Medulla oblongata (tissue), 1 donor: Measurements from ENCODE around the gene ACTC1.

Experiments used
- DNase-seq: peaks from one replicate; pipeline ENCODE4 v3.0.0-alpha.2; 2015; ENCODE audit errors: extremely low spot score

ACTC1 gene

GRCh38 chr15:34799149-34800101 lies 4.1 kb upstream of the ACTC1 start:
- no peak for DNase-seq

DNA sequence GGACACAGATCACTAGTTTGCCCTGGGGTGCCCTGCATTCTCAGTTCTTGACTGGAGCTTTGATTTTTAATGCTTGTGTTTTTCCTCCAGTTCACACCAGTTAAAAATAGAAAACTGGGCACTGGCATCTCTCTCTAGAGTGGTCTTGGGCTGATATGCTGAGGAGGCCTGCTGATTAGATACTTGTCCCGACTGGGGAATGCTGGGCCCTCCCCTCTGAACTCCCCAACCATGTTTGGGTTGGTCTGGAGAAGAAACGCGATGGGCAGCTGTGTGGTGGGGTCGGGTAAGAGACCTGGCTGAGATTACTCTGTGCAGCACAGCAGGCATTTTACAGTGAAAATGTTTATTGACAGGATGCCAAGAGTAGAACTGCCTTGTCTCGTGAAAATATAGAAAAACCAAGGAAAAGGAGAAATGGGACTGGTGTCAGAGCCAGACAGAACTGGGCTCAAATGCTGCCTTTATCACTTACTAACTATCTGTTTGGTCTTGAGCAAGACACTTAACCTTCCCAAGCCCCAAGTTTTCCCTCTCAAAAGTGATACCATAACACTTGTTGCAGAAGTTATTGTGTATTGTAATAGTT lies 1.6 kb upstream of the ACTC1 start:
- no peak for DNase-seq

GRCh38 chr15:34794590-34795206 lies 651 bp downstream of the ACTC1 start:
- no peak for DNase-seq

DNA sequence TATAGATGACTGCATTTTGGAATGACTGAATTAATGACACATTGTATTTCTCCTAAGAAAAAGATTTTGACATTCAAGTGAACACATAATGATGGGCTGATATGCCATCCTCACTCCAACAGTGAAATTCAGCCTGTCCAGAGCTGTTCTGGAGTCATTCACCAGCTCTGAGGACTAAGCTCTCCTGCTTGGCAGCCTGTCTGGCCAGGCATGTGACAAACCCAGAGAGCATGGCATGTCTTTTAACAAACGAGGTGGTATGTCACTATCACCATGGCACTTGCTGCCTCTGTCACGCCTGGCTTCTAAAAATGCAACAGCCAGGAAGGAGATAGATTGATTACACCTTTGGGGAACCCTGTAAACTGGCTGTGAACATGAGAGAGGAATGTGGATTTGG lies 1.4 kb downstream of the ACTC1 start:
- no peak for DNase-seq

- no peak for DNase-seq
Observed at GRCh38 chr15:34793071-34793470, 2.3 kb downstream of the ACTC1 start.

- no peak for DNase-seq
Observed at GRCh38 chr15:34791701-34792100, 3.6 kb downstream of the ACTC1 start.

DNA sequence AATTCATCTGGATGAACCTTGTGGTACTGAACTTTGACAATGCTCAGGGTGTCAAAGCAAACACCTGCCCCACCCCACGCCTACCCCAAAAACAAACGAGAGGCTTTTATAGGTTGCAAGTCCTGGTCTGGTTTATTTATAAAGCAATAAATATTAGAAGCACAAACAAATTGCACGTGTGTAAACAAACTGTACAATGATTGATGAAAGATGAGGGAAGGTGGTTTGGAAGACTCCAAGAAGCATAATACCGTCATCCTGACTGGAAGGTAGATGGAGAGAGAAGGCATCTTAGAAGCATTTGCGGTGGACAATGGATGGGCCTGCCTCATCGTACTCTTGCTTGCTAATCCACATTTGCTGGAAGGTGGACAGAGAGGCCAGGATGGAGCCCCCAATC lies 5.2 kb downstream of the ACTC1 start:
- DNase-seq, result no peak

- DNase-seq, result no peak
Observed at GRCh38 chr15:34789326-34789725, 6.0 kb downstream of the ACTC1 start.

- DNase-seq, result no peak
Observed at GRCh38 chr15:34786206-34786605, 9.1 kb downstream of the ACTC1 start.

DNA sequence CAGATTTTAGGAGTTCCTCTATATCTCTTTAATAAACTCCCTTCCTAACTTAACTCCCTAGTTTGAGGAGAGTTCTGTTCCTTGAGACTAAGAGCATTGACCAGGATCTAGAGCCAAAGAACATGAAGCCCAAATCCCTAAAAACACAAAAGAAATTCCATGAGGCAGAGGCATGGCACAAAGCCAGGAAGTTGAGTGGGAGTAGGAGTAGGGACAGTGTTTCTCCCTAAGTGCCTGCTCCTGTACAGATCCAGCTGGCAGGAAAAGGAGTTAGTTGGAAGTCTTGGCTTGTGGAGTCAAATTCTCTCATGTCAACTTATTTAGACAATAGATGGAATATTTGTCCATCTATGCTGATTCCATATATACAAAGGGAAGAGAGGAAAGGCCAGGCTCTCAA lies 11.4 kb downstream of the ACTC1 start:
- no peak for DNase-seq

- DNase-seq, result no peak
Observed at GRCh38 chr15:34783431-34783830, 11.9 kb downstream of the ACTC1 start.

GRCh38 chr15:34782901-34783300 lies 12.4 kb downstream of the ACTC1 start:
- DNase-seq, result no peak

GRCh38 chr15:34780725-34781124 lies 14.6 kb downstream of the ACTC1 start:
- DNase-seq, result no peak

DNA sequence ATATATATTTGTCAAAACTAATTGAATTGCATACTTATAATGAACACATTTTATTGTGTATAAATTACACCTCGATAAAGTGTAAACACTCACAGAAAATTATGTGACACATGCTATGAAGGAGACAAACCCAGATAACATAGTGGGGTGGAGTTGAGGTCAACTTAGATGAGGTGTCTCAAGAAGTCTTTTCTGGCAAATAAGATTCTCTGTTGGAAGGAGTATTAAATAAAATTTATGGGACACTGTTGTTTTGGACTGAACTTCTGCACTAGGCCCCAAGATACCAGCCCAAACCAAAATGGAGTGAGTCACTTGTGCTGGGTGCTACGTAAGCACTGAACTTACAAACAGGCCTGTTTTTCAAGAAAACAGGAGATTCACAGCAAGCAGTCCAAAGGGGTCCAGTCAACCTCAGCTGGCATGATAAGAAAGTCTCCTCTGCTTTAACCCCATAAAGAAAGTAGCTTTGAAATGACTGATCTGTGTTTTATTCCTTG lies 18.7 kb downstream of the ACTC1 start:
- DNase-seq, result no peak

- DNase-seq, result no peak
Observed at GRCh38 chr15:34773917-34774316, 21.4 kb downstream of the ACTC1 start.

DNA sequence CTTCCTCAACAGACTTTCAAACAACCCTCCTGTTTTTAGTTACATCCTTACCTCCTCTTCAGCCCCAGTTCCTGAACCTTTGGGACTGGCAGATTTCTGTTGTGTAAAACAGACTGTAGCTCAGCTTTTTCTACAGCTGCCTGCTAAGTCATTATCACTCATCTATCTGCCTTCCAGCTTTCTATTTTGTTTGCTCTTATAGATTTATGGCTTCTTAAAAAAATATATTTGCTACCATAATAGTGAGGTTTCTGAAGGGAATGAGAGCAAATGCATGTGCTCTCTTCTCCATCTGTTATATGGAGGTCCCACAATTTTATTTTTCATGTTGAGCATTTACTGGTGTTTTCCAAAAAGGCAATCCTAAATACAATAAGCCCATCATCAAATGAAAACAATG lies 22.3 kb downstream of the ACTC1 start:
- DNase-seq, result no peak

GRCh38 chr15:34772312-34772711 lies 23.0 kb downstream of the ACTC1 start:
- DNase-seq, result no peak

GRCh38 chr15:34769711-34770110 lies 25.6 kb downstream of the ACTC1 start:
- no peak for DNase-seq

DNA sequence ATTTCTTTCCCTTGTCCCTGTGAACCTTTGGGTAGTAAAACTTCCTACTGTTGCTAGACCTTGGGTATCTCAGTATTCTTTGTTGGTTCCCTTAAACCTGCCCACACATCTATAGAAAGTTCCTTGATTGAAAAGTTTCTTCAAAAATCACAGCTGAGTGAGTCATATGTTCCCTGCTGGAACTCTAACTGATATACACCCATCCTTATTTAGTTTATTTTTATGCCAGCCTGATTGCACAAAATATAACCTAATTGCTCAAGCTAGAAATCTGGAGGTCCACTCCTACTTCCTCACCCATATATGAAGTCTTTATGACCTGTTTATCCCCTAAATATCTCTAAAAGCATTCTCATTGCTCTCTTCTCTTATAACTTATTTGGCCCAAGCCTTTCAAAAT lies 26.8 kb downstream of the ACTC1 start:
- no peak for DNase-seq

DNA sequence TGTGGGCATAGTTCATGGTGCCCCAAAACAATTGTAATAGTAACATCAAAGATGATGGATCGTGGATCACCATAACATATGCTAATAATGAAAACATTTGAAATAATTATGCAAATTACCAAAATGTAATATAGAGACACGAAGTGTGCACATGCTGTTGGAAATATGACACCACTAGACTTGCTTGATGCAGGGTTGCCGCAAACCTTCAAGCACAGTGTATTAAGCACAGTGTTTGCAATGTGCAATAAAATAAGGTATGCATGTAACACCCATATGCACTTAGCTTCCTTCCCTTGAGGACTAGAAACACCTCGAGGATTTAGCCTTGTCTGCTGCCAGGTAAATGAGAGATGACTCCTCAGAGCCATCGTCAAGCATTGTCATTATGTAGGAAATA lies 29.6 kb downstream of the ACTC1 start:
- DNase-seq, result no peak

DNA sequence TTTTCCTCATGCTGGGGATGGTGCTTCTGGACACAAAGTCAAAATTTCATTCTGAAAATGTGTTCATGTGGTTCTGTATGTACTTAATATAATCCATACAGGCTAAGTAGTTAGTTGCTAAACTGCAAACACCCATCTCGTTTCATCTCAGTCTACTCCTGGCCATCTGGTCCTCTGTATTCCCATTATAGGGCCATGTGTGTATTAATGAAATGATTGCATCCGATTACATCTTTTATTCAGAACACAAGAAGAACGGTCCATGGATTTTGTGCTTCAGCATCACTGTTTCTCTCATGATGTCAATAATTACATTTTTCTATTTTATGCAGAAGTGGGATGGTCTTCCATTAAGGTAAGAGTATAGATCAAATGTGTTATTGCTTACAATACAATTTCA lies 34.4 kb downstream of the ACTC1 start:
- no peak for DNase-seq

DNA sequence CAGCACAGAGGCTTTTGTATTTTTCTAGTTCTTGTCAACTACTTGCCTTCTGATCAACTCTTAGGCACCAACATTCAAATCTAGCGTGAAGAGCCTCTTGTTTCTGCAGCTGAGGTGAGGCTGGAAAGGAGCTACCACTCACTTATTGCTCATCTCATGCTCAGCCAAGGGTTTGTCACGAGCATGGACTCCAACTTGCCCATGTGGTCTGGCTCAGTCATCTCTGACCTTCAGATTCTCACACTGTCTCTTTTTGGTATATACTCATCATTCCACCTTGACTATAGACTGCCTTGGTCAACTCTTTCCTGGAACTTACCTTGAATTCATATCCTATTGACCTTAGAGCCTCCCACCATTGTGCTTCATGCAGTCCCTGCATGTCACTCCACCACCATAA lies 35.4 kb downstream of the ACTC1 start:
- no peak for DNase-seq

- no peak for DNase-seq
Observed at GRCh38 chr15:34759347-34759746, 36.0 kb downstream of the ACTC1 start.
